Measurements from ENCODE around the gene SYNC. TPM values are rescaled to one million over a fixed set of nuclear protein-coding genes. Genes with fewer than 3 reads are reported as not detected.

SYNC gene
- total RNA-seq, 1 donor: 139 TPM

- TF ChIP-seq CTCF (IDR thresholded peaks at IDR 0.05; ENCODE audit: extremely low read depth, low read depth, low read length): no peak
- Histone ChIP-seq H3K27me3 (ENCODE audit: insufficient read depth, low read length) (no peaks in the 10 kb centered on the region), H3K4me3 (ENCODE audit: insufficient read depth, low read length) (no peak overlapping the region), H3K9me3 (ENCODE audit: low read depth, low read length) (no peaks in the 10 kb centered on the region), H2AFZ (ENCODE audit: low read length) (no peak overlapping the region), H3K4me1 (ENCODE audit: insufficient read depth, low read length) (peaks cover 2% of the 10 kb centered on the region), H3K4me2 (ENCODE audit: insufficient read depth, low read length) (no peak overlapping the region), H3K36me3 (ENCODE audit: insufficient read depth, low read length) (peaks cover 73% of the 10 kb centered on the region), H4K20me1 (ENCODE audit: insufficient read depth, low read length) (peaks cover 28% of the 10 kb centered on the region), H3K79me2 (ENCODE audit: insufficient read depth, low read length) (peaks cover 50% of the 10 kb centered on the region), H3K27ac (ENCODE audit: low read depth, low read length) (no peak overlapping the region)
- no peak for DNase-seq (ENCODE audit: insufficient read length, low spot score, missing footprints)
Observed at GRCh38 chr1:32685498-32685897, 17.1 kb downstream of the SYNC start.

GRCh38 chr1:32684167-32684811 is 18.3 kb downstream of the SYNC start:
- Histone ChIP-seq H3K4me3 (ENCODE audit: insufficient read depth, low read length) (no peak overlapping the region), H2AFZ (ENCODE audit: low read length) (no peak overlapping the region), H3K27ac (ENCODE audit: low read depth, low read length) (no peak overlapping the region), H3K4me1 (ENCODE audit: insufficient read depth, low read length) (peaks cover 2% of the 10 kb centered on the region), H3K79me2 (ENCODE audit: insufficient read depth, low read length) (peaks cover 39% of the 10 kb centered on the region), H3K27me3 (ENCODE audit: insufficient read depth, low read length) (no peaks in the 10 kb centered on the region), H3K4me2 (ENCODE audit: insufficient read depth, low read length) (no peak overlapping the region), H3K36me3 (ENCODE audit: insufficient read depth, low read length) (peaks cover 71% of the 10 kb centered on the region), H4K20me1 (ENCODE audit: insufficient read depth, low read length) (peaks cover 25% of the 10 kb centered on the region), H3K9me3 (ENCODE audit: low read depth, low read length) (no peaks in the 10 kb centered on the region)
- no peak for DNase-seq (ENCODE audit: insufficient read length, low spot score, missing footprints)
- TF ChIP-seq CTCF (IDR thresholded peaks at IDR 0.05; ENCODE audit: extremely low read depth, low read depth, low read length): no peak

GRCh38 chr1:32683397-32683796 is 19.2 kb downstream of the SYNC start:
- Histone ChIP-seq H3K79me2 (ENCODE audit: insufficient read depth, low read length) (peaks cover 32% of the 10 kb centered on the region), H4K20me1 (ENCODE audit: insufficient read depth, low read length) (peaks cover 24% of the 10 kb centered on the region), H3K27me3 (ENCODE audit: insufficient read depth, low read length) (no peaks in the 10 kb centered on the region), H3K4me1 (ENCODE audit: insufficient read depth, low read length) (peaks cover 2% of the 10 kb centered on the region), H3K9me3 (ENCODE audit: low read depth, low read length) (no peaks in the 10 kb centered on the region), H2AFZ (ENCODE audit: low read length) (no peak overlapping the region), H3K4me2 (ENCODE audit: insufficient read depth, low read length) (no peak overlapping the region), H3K4me3 (ENCODE audit: insufficient read depth, low read length) (no peak overlapping the region), H3K36me3 (ENCODE audit: insufficient read depth, low read length) (peaks cover 69% of the 10 kb centered on the region), H3K27ac (ENCODE audit: low read depth, low read length) (no peak overlapping the region)
- TF ChIP-seq CTCF (IDR thresholded peaks at IDR 0.05; ENCODE audit: extremely low read depth, low read depth, low read length): no peak
- DNase-seq (ENCODE audit: insufficient read length, low spot score, missing footprints): no peak

- Histone ChIP-seq H3K79me2 (ENCODE audit: insufficient read depth, low read length) (peaks cover 21% of the 10 kb centered on the region), H3K4me2 (ENCODE audit: insufficient read depth, low read length) (no peak overlapping the region), H3K36me3 (ENCODE audit: insufficient read depth, low read length) (peaks cover 72% of the 10 kb centered on the region), H3K4me3 (ENCODE audit: insufficient read depth, low read length) (no peak overlapping the region), H3K27me3 (ENCODE audit: insufficient read depth, low read length) (no peaks in the 10 kb centered on the region), H4K20me1 (ENCODE audit: insufficient read depth, low read length) (peaks cover 17% of the 10 kb centered on the region), H3K9me3 (ENCODE audit: low read depth, low read length) (no peaks in the 10 kb centered on the region), H3K27ac (ENCODE audit: low read depth, low read length) (no peak overlapping the region), H2AFZ (ENCODE audit: low read length) (no peak overlapping the region), H3K4me1 (ENCODE audit: insufficient read depth, low read length) (peaks cover 2% of the 10 kb centered on the region)
- no peak for TF ChIP-seq CTCF (IDR thresholded peaks at IDR 0.05; ENCODE audit: extremely low read depth, low read depth, low read length)
- no peak for DNase-seq (ENCODE audit: insufficient read length, low spot score, missing footprints)
Observed at GRCh38 chr1:32681999-32682398, 20.6 kb downstream of the SYNC start.

Measured in osteoblast (primary cell).